HepG2 (cell line): ENCODE data around the gene EMID1. TPM values are rescaled to one million over a fixed set of nuclear protein-coding genes. Genes with fewer than 3 reads are reported as not detected.

ENCODE experiments used
- DNMT1 ChIP-seq: sonication (generic); formaldehyde crosslinking; IDR thresholded peaks from 2 replicates; pipeline ENCODE4 v1.5.1; 2020; ENCODE audit warnings: mild to moderate bottlenecking, missing genetic modification reagents
- ESRRA ChIP-seq: sonication (generic); formaldehyde crosslinking; IDR thresholded peaks from 2 replicates; pipeline ENCODE4 v1.5.1; 2020; ENCODE audit warnings: mild to moderate bottlenecking, low read depth, missing genetic modification reagents
- ETV5 ChIP-seq: IDR thresholded peaks from 2 replicates; pipeline ENCODE4 v1.6.1; 2018; ENCODE audit warnings: missing biosample characterization, missing genetic modification reagents, inconsistent platforms, borderline replicate concordance
- GABPB1 ChIP-seq: IDR thresholded peaks from 2 replicates; pipeline ENCODE4 v1.6.1; 2016; ENCODE audit warnings: mild to moderate bottlenecking, missing genetic modification reagents, moderate library complexity, missing compliant biosample characterization
- HOXA3 ChIP-seq: sonication (generic); formaldehyde crosslinking; IDR thresholded peaks from 2 replicates; pipeline ENCODE4 v1.5.0; 2020; ENCODE audit warnings: missing genetic modification reagents
- ISL2 ChIP-seq: sonication (generic); formaldehyde crosslinking; IDR thresholded peaks from 2 replicates; pipeline ENCODE4 v1.5.0; 2020; ENCODE audit warnings: missing genetic modification reagents
- LCORL ChIP-seq, 2 experiments: fragments of 450-650 bp in 1 of 2; sonication (generic) in 1 of 2; formaldehyde crosslinking in 1 of 2; IDR thresholded peaks; 2 replicates each; pipeline versions ENCODE4 v1.5.0 to v1.6.1; 2017 to 2020; ENCODE audit warnings: antibody characterized with exemption in 1 of 2, missing genetic modification reagents in 1 of 2
- ZNF235 ChIP-seq: sonication (generic); formaldehyde crosslinking; IDR thresholded peaks from 2 replicates; pipeline ENCODE4 v1.8.1; 2023; ENCODE audit warnings: mild to moderate bottlenecking, missing genetic modification reagents, borderline replicate concordance
- ZNF263 ChIP-seq: sonication (generic); formaldehyde crosslinking; IDR thresholded peaks from 2 replicates; pipeline ENCODE4 v1.4.0; 2020; ENCODE audit warnings: missing genetic modification reagents
- ZNF33A ChIP-seq: sonication (generic); formaldehyde crosslinking; IDR thresholded peaks from 2 replicates; pipeline ENCODE4 v1.5.1; 2020; ENCODE audit warnings: missing genetic modification reagents, mild to moderate bottlenecking, moderate library complexity, borderline replicate concordance
- ZNF446 ChIP-seq: sonication (generic); formaldehyde crosslinking; IDR thresholded peaks from 2 replicates; pipeline ENCODE4 v1.5.0; 2020; ENCODE audit warnings: mild to moderate bottlenecking, missing genetic modification reagents
- ZNF629 ChIP-seq: sonication (generic); formaldehyde crosslinking; conservative IDR thresholded peaks from 2 replicates; pipeline ENCODE4 v1.5.0; 2020; ENCODE audit warnings: missing genetic modification reagents
- ZNF776 ChIP-seq: sonication (generic); formaldehyde crosslinking; IDR thresholded peaks from 2 replicates; pipeline ENCODE4 v1.4.0; 2020; ENCODE audit warnings: mild to moderate bottlenecking, missing genetic modification reagents
- polyA plus RNA-seq, 8 experiments: library from polyadenylated mRNA; depleted of rRNA in 3 of 8; stranded (reverse) in 7 of 8; unstranded in 1 of 8; fragments of >200 nt; fragmentation: Illumina TruSeq in 4 of 8; extraction: Trizol in 4 of 8; gene quantifications; 2 replicates each; pipeline versions ENCODE4 v1.2.1 to v1.2.3, GENCODE V29; 2011 to 2016; ENCODE audit warnings: low read depth in 4 of 8, missing spikeins in 1 of 8, mixed read lengths in 1 of 8; ENCODE audit not compliant: insufficient read depth in 1 of 8
- total RNA-seq, 5 experiments: library from RNA; depleted of rRNA; stranded (reverse); fragments of >200 nt; fragmentation: Illumina TruSeq; extraction: Trizol; gene quantifications; 2 replicates each; pipeline ENCODE4 v1.2.3, GENCODE V29; 2016; ENCODE audit warnings: low read depth in 1 of 5
- TF ChIP-seq, protein P1 (sequence below), 2 experiments: sonication (generic) in 1 of 2; formaldehyde crosslinking in 1 of 2; IDR thresholded peaks; 2 replicates each; pipeline versions ENCODE4 v1.4.0 to v1.6.1; 2016 to 2020; ENCODE audit warnings: borderline replicate concordance in 1 of 2, low read depth in 1 of 2, mild to moderate bottlenecking in 1 of 2, missing genetic modification reagents in 1 of 2
- TF ChIP-seq, protein P2 (sequence below): sonication (generic); formaldehyde crosslinking; conservative IDR thresholded peaks from 2 replicates; pipeline ENCODE4 v1.4.0; 2020; ENCODE audit warnings: missing genetic modification reagents
- TF ChIP-seq, protein P3 (sequence below): sonication (generic); formaldehyde crosslinking; conservative IDR thresholded peaks from 2 replicates; pipeline ENCODE4 v1.4.0; 2020; ENCODE audit warnings: missing genetic modification reagents

The EMID1 gene
- total and polyA plus RNA-seq, 2 of the 13 experiments (the other 11 are each of a cell fraction or from before 2014, with no cell fraction given): 0.45 to 0.82 TPM

DNA sequence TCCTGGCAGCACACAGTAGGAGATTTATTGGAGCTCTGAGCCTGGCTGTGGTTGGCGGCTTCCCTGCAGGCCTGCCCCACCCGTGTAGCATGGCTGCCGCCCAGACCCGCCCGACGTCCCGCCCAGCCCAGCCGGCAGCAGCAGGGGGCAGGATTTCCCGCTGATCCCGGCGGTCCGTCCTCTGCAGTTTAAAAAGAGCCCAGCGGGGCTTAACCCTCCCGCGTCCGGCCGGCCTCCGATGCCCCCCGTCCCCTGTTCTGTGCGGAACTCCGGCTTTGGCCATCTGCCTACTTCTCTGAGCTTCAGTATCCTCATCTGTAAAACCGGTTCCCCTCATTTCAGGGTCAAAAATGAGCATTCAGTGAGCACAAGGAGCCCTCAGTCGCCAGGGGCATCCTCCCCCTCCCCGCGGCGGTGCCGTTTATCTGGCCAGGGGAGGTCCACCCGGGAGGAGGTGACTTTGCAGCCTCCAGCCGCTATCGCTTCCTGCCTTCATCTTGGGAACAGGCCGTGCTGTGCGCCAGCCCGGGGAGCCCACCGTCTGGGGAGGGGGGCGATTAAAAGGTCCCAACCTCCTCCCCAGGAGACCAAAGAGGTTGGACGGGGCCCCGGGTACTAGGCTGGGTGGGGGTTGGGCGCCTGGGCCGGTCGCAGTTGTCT, 100.6 kb downstream of the EMID1 start, which contains the start of gene GAS2L1 (continued):
- TF ChIP-seq, protein P1, sequence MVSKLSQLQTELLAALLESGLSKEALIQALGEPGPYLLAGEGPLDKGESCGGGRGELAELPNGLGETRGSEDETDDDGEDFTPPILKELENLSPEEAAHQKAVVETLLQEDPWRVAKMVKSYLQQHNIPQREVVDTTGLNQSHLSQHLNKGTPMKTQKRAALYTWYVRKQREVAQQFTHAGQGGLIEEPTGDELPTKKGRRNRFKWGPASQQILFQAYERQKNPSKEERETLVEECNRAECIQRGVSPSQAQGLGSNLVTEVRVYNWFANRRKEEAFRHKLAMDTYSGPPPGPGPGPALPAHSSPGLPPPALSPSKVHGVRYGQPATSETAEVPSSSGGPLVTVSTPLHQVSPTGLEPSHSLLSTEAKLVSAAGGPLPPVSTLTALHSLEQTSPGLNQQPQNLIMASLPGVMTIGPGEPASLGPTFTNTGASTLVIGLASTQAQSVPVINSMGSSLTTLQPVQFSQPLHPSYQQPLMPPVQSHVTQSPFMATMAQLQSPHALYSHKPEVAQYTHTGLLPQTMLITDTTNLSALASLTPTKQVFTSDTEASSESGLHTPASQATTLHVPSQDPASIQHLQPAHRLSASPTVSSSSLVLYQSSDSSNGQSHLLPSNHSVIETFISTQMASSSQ (IDR thresholded peaks at IDR 0.05; ENCODE audit: low read depth): no peak
- TF ChIP-seq, protein P1 (CRISPR knock-in tag; IDR thresholded peaks at IDR 0.05; ENCODE audit: borderline replicate concordance): peak; percentile 27; the same call in 1 of the 2 replicates
- peak; percentile 26; the same call in 1 of the 2 replicates for TF ChIP-seq ESRRA (CRISPR knock-in tag)
- no peak for TF ChIP-seq ZNF33A
- peak; percentile 52; the same call in 1 of the 2 replicates for TF ChIP-seq GABPB1
- TF ChIP-seq ZNF629 (CRISPR knock-in tag): no peak
- TF ChIP-seq, protein P2, sequence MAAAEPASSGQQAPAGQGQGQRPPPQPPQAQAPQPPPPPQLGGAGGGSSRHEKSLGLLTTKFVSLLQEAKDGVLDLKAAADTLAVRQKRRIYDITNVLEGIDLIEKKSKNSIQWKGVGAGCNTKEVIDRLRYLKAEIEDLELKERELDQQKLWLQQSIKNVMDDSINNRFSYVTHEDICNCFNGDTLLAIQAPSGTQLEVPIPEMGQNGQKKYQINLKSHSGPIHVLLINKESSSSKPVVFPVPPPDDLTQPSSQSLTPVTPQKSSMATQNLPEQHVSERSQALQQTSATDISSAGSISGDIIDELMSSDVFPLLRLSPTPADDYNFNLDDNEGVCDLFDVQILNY: peak; percentile 66; the same call in 1 of the 2 replicates
- no peak for TF ChIP-seq DNMT1
- peak; percentile 65; the same call in 1 of the 2 replicates for TF ChIP-seq ZNF235 (CRISPR knock-in tag)
- TF ChIP-seq ISL2 (CRISPR knock-in tag): no peak
- TF ChIP-seq HOXA3 (CRISPR knock-in tag): peak; percentile 85
- 0 out of 2 replicates have a peak, but pooled peaks have one; percentile 50 for TF ChIP-seq ZNF776 (CRISPR knock-in tag)
- TF ChIP-seq, protein P3, sequence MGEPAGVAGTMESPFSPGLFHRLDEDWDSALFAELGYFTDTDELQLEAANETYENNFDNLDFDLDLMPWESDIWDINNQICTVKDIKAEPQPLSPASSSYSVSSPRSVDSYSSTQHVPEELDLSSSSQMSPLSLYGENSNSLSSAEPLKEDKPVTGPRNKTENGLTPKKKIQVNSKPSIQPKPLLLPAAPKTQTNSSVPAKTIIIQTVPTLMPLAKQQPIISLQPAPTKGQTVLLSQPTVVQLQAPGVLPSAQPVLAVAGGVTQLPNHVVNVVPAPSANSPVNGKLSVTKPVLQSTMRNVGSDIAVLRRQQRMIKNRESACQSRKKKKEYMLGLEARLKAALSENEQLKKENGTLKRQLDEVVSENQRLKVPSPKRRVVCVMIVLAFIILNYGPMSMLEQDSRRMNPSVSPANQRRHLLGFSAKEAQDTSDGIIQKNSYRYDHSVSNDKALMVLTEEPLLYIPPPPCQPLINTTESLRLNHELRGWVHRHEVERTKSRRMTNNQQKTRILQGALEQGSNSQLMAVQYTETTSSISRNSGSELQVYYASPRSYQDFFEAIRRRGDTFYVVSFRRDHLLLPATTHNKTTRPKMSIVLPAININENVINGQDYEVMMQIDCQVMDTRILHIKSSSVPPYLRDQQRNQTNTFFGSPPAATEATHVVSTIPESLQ: no peak
- TF ChIP-seq LCORL (IDR thresholded peaks at IDR 0.05): no peak
- peak; percentile 76 for TF ChIP-seq LCORL (CRISPR knock-in tag; IDR thresholded peaks at IDR 0.05)
- TF ChIP-seq ETV5 (CRISPR knock-in tag): peak; percentile 43; the same call in 1 of the 2 replicates
- no peak for TF ChIP-seq ZNF446 (CRISPR knock-in tag)
- TF ChIP-seq ZNF263: 0 out of 2 replicates have a peak, but pooled peaks have one; percentile 35
